UCSD-AML1 (cell line): ENCODE results near the gene LRRC8D.

Experiments
- DNase-seq: peaks from one replicate; lab custom pipeline; 2025; ENCODE audit not compliant: unreplicated experiment; lab: John Stamatoyannopoulos, UW

The LRRC8D gene

DNA sequence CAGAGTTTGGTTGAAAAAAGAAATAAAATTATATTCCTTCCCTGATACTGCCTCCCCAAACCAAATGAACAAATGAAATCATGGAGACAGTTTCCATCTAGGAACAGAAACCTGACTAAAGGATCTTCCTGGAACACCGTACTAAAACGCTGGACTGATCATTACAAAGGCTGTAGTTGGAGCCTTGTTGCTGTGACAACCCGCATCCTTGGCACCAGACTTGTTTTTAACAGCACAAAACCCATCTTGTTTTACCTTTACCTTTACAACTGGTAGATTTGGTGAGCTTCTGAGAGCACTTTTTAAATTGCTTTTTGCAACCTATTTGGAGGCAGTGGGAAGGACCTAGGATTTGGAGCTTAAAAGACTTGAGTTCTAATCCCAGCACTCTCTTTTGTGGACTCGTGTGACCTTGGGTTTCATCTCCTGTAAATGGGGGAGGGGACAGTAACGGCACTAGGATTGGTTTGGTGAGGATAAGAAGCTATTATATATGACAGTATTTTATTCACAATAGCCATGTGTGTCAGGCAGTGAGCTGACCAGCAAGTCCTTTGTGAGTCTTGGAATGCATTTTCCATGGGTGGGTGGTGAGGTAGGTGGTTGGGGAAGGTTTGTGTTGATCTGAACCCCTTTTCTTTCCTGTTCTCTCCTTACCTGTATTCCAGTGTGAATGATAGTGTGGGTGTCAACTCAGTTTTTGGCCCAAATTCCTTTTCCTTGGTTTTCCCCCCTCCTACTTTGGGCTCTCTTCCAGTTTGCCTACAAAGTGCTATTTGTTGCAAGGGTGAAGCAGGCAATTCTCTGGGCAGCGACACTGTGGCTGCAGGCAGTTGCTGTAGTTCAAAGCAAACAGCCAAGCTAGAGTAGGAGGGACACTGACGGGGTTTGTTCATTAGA is 12.6 kb downstream of the LRRC8D start:
- DNase-seq = no peak

GRCh38 chr1:89834083-89834704 is 13.4 kb downstream of the LRRC8D start:
- no peak for DNase-seq

DNA sequence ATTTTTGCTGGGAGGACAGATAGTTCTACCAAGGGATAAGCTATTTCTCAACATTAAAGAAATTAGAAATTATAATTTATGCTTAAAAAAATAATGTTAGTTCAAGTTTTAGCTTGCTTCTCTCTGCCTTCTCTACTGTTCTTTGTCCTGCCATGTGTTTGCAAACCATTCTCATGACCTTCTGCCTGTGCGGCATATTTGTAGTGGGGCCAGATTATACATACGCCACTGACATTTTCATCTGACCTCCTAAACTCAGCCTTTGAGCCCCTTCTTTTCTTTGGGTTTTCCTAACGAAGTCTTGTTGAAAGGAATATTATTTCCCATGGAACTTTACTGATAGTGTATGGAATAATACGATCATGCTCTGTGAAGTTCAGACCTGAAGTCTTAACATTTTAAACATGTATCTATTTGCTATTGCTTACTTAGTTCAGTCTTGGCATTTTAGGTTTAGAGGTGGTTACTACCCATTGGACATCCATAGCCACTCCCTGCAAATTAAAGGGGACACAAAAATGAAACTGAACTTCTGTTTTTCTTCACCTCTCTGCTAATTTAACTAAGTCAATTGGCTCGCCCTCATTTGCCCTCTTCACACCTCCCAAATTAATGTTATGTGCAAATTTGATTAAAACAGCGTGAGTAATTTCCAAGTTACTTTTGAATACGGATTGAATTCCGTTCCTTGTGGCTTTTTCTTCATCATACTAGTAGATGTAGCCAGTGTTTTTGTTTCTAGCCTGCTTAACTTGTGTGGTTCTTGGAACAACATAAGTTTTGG is 15.6 kb downstream of the LRRC8D start:
- DNase-seq = no peak

DNA sequence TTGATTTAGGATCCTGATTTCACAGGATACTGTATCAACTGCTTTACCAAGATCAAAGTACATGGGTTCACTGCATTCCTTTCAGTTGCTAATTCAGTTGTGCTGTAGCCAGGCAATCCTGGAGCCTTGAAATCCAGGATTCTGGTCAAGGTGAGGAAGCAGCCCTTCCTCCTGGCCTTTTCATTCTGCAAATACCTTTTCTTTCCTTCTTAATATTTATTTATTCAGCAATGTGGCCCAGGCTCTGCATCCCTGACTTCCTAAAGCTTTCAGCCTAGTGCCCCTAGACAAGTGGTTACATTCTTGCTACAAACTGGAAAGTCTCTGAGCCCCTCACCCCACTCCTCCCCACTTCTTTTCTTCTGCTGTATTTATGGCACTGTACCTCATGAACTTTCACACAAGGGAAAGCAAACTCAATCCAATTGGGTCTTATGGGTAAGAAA is 16.2 kb downstream of the LRRC8D start:
- no peak for DNase-seq

GRCh38 chr1:89837510-89837909 is 16.7 kb downstream of the LRRC8D start:
- no peak for DNase-seq

GRCh38 chr1:89839516-89839915 is 18.7 kb downstream of the LRRC8D start:
- DNase-seq = no peak

DNA sequence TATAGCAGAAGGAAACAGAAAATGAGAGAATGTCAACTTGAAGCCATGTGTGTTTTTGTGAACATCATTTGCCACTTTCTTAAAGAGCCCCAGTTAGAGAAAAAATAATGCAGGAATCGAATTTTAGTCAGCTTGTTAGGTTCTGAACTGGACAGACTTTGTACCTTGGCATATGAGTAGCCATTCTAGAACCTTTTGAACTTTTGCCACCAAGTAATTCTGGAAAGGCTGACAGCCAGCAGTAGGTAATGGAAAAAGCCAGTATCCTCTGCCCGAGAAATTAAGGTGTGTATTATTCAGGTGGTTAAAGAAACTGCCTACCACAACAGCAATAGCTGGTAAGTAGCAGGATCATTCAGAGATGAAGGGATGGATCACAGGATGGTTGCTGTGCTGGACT is 20.7 kb downstream of the LRRC8D start:
- DNase-seq = no peak

- no peak for DNase-seq
Measured at GRCh38 chr1:89842567-89843272, 21.9 kb downstream of the LRRC8D start.

DNA sequence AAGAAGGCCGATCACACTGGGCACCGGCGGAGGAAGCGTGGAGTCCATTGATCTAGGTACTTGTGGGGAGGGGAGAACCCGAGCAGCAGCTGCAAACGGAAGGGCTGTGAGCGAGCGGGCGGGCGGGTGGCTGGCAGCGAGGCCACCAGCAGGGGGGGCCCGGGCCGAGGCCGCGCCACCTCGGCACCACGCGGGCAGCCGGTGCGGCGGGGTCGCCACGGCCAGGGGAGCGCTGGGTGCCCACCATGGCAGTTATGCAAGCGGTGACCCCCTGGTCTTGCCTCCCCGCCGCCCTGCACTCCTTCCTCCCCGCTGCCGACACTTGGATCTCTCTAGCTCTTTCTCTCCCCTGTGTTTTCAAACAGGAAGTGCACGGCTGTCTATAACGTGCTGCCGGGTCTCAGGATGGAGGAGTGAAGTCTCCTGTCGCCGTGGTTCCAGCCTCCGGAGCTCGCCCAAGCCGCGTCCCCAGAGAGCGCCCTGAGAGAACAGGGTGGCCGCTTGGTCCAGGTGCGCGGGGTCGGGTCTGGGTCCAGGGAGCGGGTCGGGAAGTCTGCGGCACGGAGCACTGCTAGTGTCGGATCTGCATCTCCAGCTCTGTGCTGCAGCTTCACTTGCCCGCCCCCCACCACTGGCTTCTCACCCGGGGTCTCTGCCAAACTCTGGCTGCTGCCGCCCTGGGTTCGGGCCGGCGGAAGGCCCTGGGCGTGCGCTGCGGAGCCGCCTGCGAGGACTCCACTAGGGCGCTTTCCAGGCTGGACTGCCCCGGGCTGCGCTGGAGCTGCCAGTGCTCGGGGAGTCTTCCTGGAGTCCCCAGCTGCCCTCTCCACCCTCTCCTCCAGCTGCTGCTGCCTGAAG is 22.7 kb downstream of the LRRC8D start:
- DNase-seq = peak; percentile 81

DNA sequence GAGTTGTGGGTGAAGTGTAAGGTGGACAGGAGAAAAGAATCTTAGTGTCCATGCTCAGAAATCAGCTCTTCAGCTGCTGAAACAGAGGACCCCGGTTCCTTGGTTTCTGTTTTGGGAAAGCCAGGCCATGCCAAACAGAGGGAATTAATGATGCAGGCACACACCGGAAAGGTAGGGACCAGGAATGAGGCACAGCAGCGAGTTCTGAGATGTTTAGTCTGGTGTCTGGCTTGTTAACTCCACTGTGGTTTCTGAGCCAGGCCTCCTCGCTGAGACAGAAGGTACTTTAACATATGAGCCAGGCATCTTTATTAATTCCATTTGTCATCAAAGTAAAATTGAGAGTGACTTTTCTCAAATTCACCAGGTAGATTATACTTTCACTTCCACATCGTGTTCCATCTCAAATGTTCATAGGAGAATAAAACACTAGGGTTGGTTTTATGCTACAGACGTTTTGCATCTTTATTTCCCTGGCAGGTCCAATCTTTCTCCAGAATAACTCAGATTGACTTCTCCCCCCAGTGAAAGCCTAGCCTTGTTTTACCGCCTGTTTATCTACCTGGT is 23.5 kb downstream of the LRRC8D start:
- DNase-seq = no peak

- DNase-seq = no peak
Measured at GRCh38 chr1:89844860-89845259, 24.0 kb downstream of the LRRC8D start.

DNA sequence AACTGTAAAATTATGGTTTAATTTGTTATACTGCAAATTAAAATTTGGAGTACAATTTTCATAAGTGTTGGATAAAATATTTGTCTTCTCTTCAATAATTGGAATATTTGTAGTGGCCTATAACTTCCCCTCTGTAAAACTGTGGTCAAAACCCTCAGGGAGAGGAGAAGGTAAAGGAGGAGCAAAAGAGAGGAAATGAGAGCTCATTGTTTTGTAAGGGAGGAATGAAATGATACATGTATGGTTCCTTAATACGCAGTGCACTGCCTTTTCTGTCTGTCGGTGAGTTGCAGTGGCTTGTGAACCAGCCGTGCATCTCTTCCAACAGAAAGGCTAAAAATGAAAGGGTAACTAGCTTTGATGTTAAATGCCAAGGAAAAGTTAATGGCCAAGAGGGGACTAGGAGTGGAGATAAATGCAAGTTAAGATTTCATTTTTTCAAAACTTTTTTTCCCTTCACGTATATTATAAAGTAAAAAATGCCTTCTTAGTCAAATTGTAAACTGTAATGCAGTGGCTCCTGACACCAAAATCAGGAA is 26.4 kb downstream of the LRRC8D start:
- DNase-seq = no peak

DNA sequence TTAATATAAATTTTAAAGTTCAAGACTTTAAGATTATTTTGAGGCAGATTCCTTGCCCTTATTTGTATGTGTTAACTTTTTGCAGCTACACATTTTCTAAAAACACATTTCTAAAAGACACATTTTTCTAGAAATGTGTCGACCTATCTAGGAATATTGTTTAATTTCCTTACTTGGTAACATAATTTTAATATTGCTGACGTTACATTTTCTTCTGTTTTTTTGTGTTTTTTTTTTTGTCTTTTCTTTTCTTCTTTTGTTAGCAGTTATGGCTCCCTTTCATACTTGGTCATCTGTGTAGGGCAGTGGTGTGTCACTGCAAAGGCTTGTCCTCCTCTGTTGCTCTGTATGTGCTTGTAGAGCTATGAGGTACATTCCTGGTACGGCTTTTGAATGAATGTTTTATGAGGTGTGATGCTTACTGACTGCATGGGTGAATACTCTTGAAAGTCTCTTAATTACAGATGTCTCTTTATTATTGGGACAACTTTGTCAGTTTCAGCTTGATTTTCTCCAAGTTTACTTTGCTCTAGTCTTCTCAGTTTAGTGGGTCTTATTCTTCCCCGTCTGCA is 30.1 kb downstream of the LRRC8D start:
- no peak for DNase-seq

DNA sequence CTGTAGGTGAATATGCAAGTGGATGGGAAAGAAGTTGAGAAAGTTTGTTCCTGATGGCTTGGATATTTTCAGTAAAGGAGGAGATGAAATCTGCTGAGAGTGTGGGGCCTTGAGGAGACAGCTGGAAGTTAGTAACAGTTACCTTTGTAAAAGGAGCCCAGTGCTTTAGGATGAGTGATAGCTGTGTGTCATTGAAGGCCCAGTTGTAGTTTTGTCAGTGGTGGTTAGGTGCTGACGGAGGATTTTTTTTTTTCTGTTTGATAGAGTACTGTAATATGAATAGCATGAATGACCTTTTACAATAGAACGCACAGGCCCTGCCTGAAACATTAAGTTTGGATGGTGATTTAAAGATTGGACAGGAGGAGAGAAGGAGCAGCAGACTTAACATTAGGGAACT is 33.3 kb downstream of the LRRC8D start:
- DNase-seq = no peak

GRCh38 chr1:89855413-89856123 is 34.7 kb downstream of the LRRC8D start:
- DNase-seq = no peak

DNA sequence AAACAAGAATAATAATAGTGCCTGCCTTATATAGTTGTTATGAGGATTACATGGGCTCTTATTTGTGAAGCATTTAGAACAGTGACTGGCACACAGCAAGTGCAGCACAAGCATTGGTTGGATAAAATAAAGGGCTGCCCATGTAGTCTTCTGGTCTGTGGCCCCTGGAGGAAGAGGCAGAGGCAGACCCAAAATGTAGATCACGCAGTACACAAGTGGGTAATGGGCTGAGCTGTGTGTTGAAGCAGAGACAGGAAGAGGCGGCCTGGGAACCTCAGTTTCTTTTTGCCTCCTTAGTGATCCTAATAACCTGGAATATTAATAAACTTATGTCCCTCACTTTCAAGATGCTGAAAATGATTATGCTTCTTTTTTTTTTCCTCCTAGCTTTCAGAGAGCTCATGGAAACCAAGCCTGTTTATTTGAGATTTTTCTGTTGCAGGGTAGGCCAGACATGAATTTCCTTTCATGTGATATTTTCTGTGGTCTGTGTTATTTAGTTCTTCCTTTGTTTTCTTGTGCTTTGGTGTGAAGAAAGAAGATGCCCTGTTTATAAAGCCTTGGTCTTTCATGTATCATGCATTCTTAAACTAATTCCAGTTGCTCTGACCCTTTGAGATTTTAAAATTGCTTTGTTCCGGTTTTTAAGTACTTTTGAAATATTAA is 42.5 kb downstream of the LRRC8D start:
- DNase-seq = no peak

DNA sequence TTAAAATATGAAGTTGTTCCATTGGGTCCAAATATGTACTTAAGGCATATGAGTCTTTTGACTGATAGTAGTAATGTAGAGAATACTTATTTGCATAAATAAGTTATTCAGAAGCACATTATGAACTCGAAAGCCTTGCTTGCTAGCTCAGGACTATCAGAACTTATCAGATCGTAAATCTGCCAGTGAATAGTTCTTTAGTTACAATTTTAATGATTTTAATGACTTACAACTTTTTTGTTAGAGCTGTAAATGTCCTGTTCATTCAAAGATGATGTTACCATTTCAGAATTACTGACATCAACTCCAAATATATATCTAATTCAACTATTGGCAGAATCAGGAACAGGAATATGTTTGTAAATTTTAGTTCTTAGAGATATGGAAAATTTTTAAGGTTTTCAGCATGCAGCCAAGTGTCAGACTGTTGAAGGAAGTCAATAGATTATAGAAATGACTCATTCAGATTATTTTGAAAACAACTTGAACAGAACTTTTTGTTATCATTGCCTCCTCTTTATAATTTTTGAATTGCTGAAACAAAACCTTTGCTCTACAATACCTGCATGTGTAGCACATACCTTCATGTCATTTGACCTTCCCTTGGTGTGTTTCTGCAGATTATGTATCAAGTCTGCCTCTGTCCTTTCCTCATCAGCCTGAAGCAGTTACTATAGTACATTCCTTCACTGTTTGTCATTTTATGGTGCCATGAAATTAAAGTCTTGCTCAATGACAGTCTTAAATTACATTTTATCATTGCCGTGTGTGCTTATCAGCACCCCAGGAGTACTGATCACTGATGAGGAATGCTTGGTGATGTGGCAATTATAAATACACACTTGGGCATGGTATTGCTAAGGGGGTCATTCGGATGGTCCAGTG is 44.9 kb downstream of the LRRC8D start:
- no peak for DNase-seq
